LNCAP (cell line): ENCODE data around the gene CCT7.

Source experiments
- TF ChIP-seq, protein P1 (sequence below): fragments of 450-650 bp; IDR thresholded peaks from 2 replicates; pipeline ENCODE4 v1.5.1; 2017; ENCODE audit warnings: mild to moderate bottlenecking

The CCT7 gene

DNA sequence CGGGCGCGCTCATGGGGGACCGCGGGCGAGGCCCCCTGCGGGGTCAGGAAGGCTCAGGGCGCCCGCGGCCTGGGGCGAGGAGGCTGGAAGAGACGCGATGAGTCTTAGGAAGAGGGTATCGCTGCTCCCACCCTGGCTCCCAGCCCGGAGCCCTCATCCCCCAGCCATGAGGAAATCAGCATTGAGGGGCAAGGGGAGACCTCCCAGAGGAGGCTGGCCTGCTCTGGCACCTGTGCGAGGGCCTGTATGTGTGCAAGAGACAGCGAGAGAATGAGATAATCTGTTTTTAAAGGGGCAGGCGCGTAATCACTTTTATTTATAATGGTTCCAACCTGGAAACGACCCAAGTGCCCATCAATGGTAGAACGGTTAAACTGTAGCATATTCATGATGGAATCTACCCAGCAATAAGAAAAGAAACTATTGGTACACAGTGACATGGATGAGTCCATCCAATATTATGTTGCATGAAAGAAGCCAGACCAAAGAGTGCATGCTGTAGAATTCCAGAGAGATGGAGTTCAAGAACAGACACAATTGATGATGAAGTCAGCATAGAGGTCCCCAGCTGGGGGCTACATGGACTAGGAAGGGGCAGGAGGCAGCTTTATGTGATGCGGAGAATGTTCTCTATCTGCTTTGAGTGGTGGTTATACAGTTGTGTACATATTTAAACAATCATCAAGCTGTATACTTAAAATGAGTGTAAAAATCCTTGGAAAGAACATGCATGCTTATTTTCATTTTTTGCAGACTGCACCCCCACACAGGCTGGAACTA is 35.8 kb downstream of the CCT7 start:
- TF ChIP-seq, protein P1, sequence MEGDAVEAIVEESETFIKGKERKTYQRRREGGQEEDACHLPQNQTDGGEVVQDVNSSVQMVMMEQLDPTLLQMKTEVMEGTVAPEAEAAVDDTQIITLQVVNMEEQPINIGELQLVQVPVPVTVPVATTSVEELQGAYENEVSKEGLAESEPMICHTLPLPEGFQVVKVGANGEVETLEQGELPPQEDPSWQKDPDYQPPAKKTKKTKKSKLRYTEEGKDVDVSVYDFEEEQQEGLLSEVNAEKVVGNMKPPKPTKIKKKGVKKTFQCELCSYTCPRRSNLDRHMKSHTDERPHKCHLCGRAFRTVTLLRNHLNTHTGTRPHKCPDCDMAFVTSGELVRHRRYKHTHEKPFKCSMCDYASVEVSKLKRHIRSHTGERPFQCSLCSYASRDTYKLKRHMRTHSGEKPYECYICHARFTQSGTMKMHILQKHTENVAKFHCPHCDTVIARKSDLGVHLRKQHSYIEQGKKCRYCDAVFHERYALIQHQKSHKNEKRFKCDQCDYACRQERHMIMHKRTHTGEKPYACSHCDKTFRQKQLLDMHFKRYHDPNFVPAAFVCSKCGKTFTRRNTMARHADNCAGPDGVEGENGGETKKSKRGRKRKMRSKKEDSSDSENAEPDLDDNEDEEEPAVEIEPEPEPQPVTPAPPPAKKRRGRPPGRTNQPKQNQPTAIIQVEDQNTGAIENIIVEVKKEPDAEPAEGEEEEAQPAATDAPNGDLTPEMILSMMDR: no peak

DNA sequence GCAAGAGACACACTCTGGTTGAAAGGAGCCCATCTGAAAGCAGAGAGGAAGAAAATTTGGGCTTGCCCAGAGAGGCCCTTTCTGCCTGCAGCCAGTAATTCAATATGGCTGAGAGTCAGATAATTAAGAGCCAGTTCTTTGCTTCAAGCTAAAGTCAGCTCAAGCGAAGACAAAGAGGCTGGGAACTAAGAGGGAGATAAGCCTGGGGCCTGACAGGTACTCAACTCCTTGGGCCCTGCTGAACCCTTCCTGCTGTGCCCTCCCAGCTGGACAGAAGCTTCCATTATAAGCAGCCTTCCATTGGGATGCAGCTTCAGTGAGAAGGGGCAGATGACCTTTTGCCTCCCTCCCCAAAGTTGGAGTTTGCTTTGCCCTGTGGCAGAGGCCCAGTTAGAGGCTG is 38.2 kb downstream of the CCT7 start:
- TF ChIP-seq, protein P1: no peak

DNA sequence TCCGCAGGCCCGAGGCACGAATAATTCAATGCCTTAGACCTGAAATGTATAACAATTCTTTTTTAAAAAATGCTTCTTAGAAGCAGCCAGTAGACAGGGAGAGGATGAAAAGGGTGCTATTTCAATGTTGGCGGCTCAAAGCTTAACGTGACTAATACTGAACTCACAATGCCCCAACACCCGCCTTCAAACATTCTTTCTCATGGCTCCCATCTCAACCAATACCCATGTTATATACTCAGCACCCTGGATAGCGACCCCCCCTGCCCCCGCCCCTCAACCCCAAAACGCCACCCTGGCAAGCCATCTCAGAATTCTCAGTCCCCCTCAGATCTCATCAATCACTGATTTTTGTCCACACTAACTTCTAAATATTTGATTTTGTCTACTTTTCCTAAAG is 45.7 kb downstream of the CCT7 start:
- TF ChIP-seq, protein P1: no peak

DNA sequence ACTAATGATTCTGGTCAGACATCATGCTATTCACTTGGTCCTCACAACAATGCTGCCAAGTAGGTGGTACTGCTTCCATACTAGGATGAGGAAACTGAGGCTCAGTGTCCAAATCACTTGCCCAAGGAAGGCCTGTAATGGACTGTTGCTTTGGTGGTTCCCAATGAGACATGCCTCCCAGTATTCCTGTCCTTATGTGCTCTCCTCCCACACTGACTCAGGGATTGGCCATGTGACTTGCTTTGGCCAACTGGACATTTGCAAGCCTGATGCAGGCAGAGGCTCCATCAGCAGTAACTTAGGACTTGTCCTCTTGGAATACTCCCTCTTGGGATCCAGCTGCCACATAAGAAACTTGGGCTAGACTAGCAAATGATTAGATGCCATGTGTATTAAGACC is 47.1 kb downstream of the CCT7 start:
- TF ChIP-seq, protein P1: no peak

DNA sequence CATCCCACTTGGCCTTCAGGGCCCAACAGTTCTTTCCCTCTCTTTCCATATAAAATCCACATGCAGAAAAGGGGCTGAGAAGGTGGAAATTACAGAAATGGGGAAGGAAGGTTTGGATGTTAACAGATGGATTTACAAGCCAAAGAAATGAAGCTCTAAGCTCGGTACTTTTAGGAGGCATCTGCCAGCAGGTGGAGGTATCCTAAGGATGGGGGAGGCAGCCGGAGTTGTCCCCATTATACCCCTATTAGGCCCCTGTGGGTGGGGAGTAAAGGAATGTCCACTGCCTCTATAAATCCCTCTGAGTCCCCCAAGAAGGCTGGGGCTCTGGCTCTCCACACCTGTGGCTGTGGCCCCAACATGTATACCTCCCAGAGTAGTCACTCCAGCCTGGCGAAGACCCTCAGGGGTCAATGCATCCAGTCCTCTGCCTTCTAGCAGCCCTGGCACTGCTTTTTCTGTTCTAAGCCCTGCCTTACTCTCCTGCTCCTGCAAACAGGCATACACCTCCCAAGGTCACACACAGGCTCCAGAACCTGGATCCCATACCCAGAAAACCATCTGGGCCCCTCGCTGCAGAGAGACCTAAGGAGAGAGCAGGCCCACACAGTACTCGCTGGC is 48.9 kb downstream of the CCT7 start:
- TF ChIP-seq, protein P1: no peak

DNA sequence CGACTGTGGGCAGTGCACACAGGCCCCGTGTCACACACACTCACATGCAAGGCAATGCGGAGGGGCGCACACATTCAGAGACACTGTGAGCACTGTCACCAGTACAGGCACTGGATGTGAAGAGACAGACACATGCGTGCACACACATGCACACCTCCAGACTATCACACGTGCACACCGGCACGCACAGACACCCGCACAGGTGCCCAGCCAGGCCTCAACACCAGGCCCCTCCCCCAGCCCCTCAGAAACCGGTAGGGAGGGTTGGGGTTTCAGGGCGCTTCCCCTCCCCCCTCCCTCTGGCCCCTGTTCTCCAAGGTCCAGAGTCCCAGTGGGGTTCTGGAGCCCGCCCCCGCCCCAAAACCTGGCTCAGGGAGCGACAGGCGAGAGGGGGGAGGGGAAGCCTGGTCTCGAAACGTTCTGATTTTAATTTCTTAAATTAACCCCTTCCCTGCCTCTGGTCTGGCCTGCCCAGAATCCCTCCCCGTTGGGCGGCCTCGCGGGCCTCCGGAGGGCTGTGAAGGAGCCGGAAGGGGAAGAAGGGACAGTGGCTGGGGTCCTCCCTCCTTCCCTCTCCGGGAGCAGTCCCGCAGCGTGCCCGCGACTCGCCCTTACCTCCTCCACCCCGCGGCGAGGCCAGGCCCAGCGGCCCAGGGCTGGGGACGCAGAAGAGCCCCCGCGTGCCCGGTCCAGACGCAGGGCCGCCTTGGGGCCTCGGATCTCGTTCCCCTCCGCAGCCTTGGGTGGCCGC is 49.6 kb downstream of the CCT7 start:
- TF ChIP-seq, protein P1: no peak

DNA sequence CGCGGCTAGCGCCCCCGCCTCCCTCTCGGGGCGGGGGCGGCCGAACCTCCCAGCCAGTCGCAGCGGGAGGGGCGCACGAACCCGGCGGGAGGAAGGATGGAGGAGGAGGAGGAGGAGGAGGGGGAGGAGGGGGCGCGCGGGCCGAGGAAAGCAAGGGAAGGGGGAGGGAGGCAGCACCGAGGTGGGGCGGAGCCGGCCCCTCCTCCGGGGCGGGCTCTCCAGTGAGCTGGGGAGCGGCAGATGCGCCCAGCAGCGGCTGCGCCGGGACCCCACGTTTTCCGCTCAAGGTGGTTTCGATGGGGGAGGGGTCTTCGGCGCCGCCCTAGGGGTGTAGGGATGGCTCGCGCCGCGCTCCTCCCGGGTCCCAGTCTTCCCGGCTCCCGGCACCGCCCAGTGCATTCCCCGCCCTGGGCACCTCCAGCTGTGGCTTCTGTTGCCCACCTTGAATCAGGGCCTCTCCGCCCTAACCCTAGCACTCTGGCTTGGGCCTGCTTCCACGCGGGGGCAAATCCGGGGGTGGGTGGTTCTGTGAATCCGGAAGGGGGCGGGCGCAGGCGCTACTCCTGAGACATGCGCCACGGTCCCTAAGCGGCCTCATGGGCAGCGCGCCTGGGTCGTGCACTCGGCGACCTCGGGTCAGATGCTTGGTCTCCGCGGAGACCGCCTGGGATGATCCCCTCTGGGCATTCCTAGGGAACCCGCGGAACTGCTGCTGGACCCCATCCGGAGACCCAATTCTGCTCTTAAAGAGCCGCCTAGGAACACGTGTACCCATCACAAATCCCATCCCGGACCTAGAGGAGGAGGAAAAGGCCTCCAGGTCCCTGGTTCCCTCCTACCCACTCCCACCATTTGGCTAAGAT is 50.4 kb downstream of the CCT7 start, which contains the start of gene FBXO41:
Gene FBXO41 (minus strand): TSS at position 183 of the 863 bp plus-strand sequence. CDS start 14,848 bp downstream, outside the sequence.
- TF ChIP-seq, protein P1: no peak
